Neural progenitor cell (in vitro differentiated cells): ENCODE data around the gene PARP6.

Experiments used
- CTCF ChIP-seq: fragments of 200-600 bp; sonication (generic); IDR thresholded peaks from 2 replicates; pipeline ENCODE4 v1.5.1; 2017; ENCODE audit warnings: antibody characterized with exemption, mild to moderate bottlenecking
- EZH2 ChIP-seq: fragments of 200-600 bp; sonication (generic); IDR thresholded peaks from 2 replicates; pipeline ENCODE4 v1.6.1; 2017; ENCODE audit warnings: antibody characterized with exemption, mild to moderate bottlenecking, moderate library complexity
- EZH2phosphoT487 ChIP-seq: fragments of 200-600 bp; sonication (generic); IDR thresholded peaks from 2 replicates; pipeline ENCODE4 v1.6.1; 2017; ENCODE audit warnings: antibody characterized with exemption

GRCh38 chr15:72271221-72271620 lies 1.1 kb downstream of the PARP6 start:
- TF ChIP-seq EZH2 = no peak
- TF ChIP-seq CTCF = no peak
- no peak for TF ChIP-seq EZH2phosphoT487
